Thyroid gland (tissue), 4 donors: ENCODE measurements around the gene C6orf120.

ENCODE experiments used
- CTCF ChIP-seq, 6 experiments: fragments of 200-600 bp in 3 of 6; fragments of 450-650 bp in 3 of 6; sonication (generic) in 3 of 6; IDR thresholded peaks; one replicate each; pipeline ENCODE4 v1.5.1; 2016 to 2019; ENCODE audit warnings: antibody characterized with exemption in 6 of 6, mild to moderate bottlenecking in 2 of 6, inconsistent platforms in 1 of 6, moderate library complexity in 1 of 6
- POLR2A ChIP-seq, 2 donors: fragments of 450-650 bp; IDR thresholded peaks; one replicate each; pipeline ENCODE4 v1.6.1; 2017; ENCODE audit warnings: antibody characterized with exemption in 2 of 2, mild to moderate bottlenecking in 2 of 2, moderate library complexity in 1 of 2

- TF ChIP-seq CTCF (IDR thresholded peaks at IDR 0.05) = no peak
- no peak for TF ChIP-seq POLR2A (IDR thresholded peaks at IDR 0.05)
Observed at GRCh38 chr6:169707772-169708171, 5.8 kb downstream of the C6orf120 start.
